SKM-1 (cell line): Measurements from ENCODE around the gene SANBR.
A peak's percentile ranks its signal among the peaks of the same experiment; 100 is the strongest.
"Not testable (repeated sequence)": the region's sequence is repeated elsewhere in the genome, so short reads cannot be mapped to it uniquely, and the experiment has no call there.

Source experiments
- DNase-seq: peaks from one replicate; lab custom pipeline; 2025; ENCODE audit not compliant: unreplicated experiment; lab: John Stamatoyannopoulos, UW

Gene SANBR

GRCh38 chr2:61065714-61066709 lies at the start of gene SANBR:
TSS of gene SANBR (plus strand) at chr2:61065871. CDS start at chr2:61070351, 4,480 bp downstream.
- peak; percentile 48 for DNase-seq

GRCh38 chr2:61015976-61016375 lies 49.7 kb upstream of the SANBR start:
- DNase-seq, result no peak

GRCh38 chr2:61016392-61017002 lies 49.2 kb upstream of the SANBR start:
- no peak for DNase-seq

GRCh38 chr2:61017003-61017555 lies 48.6 kb upstream of the SANBR start:
- peak; percentile 44 for DNase-seq

- DNase-seq, result peak; percentile 29
Observed at GRCh38 chr2:61017556-61018317, 47.9 kb upstream of the SANBR start, which contains the start of the genes PEX13 and PUS10. TSS of gene PEX13 (plus strand) at chr2:61017720. CDS start at chr2:61017760, 40 bp downstream. TSS of gene PUS10 (minus strand) at chr2:61018255. CDS start at chr2:61011890, 6,365 bp downstream.

GRCh38 chr2:61018318-61018755 lies 47.3 kb upstream of the SANBR start:
- no peak for DNase-seq

- DNase-seq, result no peak
Observed at GRCh38 chr2:61018798-61019197, 46.9 kb upstream of the SANBR start.

- DNase-seq, result no peak
Observed at GRCh38 chr2:61021228-61021660, 44.4 kb upstream of the SANBR start.

- no peak for DNase-seq
Observed at GRCh38 chr2:61023670-61024069, 42.0 kb upstream of the SANBR start.

- DNase-seq, result no peak
Observed at GRCh38 chr2:61029533-61029932, 36.1 kb upstream of the SANBR start.

- not testable (repeated sequence) for DNase-seq
Observed at GRCh38 chr2:61034592-61034991, 31.1 kb upstream of the SANBR start.

GRCh38 chr2:61036643-61037042 lies 29.0 kb upstream of the SANBR start:
- DNase-seq, result not testable (repeated sequence)

GRCh38 chr2:61042807-61043206 lies 22.9 kb upstream of the SANBR start:
- DNase-seq, result no peak

GRCh38 chr2:61044636-61045035 lies 21.0 kb upstream of the SANBR start:
- DNase-seq, result no peak

- no peak for DNase-seq
Observed at GRCh38 chr2:61045226-61045625, 20.4 kb upstream of the SANBR start.

GRCh38 chr2:61045999-61046398 lies 19.7 kb upstream of the SANBR start:
- DNase-seq, result no peak

- DNase-seq, result no peak
Observed at GRCh38 chr2:61055557-61055956, 10.1 kb upstream of the SANBR start.

- DNase-seq, result no peak
Observed at GRCh38 chr2:61057562-61057961, 8.1 kb upstream of the SANBR start.

GRCh38 chr2:61059382-61059781 lies 6.3 kb upstream of the SANBR start:
- no peak for DNase-seq

GRCh38 chr2:61074100-61074499 lies 8.4 kb downstream of the SANBR start:
- no peak for DNase-seq

GRCh38 chr2:61085883-61086282 lies 20.2 kb downstream of the SANBR start:
- DNase-seq, result no peak
